ENCODE measurements around the gene C11orf98. TPM values are rescaled to one million over a fixed set of nuclear protein-coding genes. Genes with fewer than 3 reads are reported as not detected.
A peak's percentile ranks its signal among the peaks of the same experiment; 100 is the strongest.

Gene C11orf98
- total RNA-seq, 4 donors from 2014 or later: 12.5 to 53.7 (median 37.7) TPM

DNA sequence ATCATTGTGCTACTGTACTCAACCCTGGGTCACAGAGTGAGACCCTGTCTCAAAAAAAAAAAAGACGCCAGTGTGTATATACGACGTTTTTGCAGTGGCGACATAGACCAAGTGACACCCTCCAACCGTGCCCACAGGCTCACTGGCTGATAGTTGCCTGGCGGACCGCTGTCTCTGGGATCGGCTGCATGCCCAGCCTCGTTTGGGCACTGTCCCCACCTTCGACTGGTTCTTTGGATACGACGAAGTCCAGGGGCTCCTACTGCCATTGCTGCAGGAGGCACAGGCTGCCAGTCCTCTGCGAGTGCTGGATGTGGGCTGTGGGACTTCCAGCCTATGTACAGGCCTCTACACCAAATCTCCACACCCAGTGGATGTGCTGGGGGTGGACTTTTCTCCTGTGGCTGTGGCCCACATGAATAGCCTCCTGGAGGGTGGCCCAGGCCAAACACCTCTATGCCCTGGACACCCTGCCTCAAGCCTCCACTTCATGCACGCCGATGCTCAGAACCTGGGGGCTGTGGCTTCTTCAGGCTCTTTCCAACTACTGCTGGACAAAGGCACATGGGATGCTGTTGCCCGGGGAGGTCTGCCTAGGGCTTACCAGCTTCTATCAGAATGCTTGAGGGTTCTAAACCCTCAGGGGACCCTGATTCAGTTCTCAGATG is 1.4 kb upstream of the C11orf98 start:
- DNase-seq: no peak
- no peaks in the 10 kb centered on the region for H3K27me3 ChIP-seq
- H3K4me3 ChIP-seq: peak overlapping the region; percentile 55 to 77 (median 68)
- in situ Hi-C loops (cut with MboI; ENCODE audit: low pct_ligation_motif_present in 1 of 4, low pct_unique_long_range_greater_than_20kb in 1 of 4, low sequenced_read_pairs in 3 of 4): no loop called here
- H3K27ac ChIP-seq: peak overlapping the region; percentile 93 to 97 (median 94)
- H3K36me3 ChIP-seq: peaks cover 0 to 6% (median 0%) of the 10 kb centered on the region in 4 donors
- 29% methylated on average over 15 of the region's 16 CpGs; no CpG with 5 or more reads in 1 of the 2 donors for WGBS, 2 donors (ENCODE audit: low coverage in 1 of 2)
- H3K4me1 ChIP-seq: peaks cover 21 to 61% (median 48%) of the 10 kb centered on the region in 4 donors
- H3K9me3 ChIP-seq: no peaks in the 10 kb centered on the region
- no peak for TF ChIP-seq EP300 (IDR thresholded peaks at IDR 0.05; ENCODE audit: low read depth)
- no peak for TF ChIP-seq POLR2AphosphoS5 (IDR thresholded peaks at IDR 0.05)
- TF ChIP-seq, protein P1, sequence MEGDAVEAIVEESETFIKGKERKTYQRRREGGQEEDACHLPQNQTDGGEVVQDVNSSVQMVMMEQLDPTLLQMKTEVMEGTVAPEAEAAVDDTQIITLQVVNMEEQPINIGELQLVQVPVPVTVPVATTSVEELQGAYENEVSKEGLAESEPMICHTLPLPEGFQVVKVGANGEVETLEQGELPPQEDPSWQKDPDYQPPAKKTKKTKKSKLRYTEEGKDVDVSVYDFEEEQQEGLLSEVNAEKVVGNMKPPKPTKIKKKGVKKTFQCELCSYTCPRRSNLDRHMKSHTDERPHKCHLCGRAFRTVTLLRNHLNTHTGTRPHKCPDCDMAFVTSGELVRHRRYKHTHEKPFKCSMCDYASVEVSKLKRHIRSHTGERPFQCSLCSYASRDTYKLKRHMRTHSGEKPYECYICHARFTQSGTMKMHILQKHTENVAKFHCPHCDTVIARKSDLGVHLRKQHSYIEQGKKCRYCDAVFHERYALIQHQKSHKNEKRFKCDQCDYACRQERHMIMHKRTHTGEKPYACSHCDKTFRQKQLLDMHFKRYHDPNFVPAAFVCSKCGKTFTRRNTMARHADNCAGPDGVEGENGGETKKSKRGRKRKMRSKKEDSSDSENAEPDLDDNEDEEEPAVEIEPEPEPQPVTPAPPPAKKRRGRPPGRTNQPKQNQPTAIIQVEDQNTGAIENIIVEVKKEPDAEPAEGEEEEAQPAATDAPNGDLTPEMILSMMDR (IDR thresholded peaks at IDR 0.05): no peak
- no peak for TF ChIP-seq POLR2A (IDR thresholded peaks at IDR 0.05)
- intact Hi-C loops (cut with DNase I; ENCODE audit: low total_unique reads): no loop called here

DNA sequence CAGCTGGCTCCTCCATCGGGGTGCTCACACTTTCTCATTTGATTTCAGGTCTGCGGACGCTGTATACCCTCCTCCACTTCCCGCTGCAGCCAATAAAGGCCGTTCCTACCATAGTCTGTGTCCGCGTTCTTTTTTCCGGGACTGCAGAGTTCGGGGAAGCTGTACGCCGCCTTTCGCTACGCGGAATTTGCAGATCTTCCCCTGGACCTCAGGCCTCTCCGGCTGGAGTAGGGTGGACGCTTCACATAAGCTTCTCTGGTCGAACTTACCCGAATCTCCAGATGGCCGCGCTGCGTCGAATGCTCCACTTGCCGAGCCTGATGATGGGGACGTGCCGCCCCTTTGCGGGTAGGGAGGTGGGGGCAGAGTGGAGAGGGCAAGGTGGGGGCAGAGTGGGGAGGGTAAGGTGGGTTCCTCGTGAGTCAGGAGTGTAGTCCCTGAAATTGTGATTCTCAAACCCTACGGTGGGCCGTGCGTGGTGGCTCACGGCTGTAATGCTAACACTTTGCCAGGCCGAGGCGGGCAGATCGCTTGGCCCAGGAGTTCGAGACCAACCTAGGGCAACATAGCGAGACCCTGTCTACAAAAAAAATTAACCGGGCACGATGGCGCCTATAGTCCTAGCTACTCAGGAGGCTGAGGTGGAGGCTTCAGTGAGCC is 719 bp upstream of the C11orf98 start:
- H3K4me3 ChIP-seq: peak overlapping the region; percentile 55 to 77 (median 68)
- DNase-seq: peak; percentile 54
- H3K4me1 ChIP-seq: peaks cover 18 to 56% (median 43%) of the 10 kb centered on the region in 4 donors
- WGBS, 2 donors (ENCODE audit: low coverage in 1 of 2): 2% methylated on average over 39 of the region's 39 CpGs; no CpG with 5 or more reads in 1 of the 2 donors
- intact Hi-C loops (cut with DNase I; ENCODE audit: low total_unique reads) (no loop called here), in situ Hi-C loops (cut with MboI; ENCODE audit: low pct_ligation_motif_present in 1 of 4, low pct_unique_long_range_greater_than_20kb in 1 of 4, low sequenced_read_pairs in 3 of 4) (no loop called here)
- peaks cover 0 to 6% (median 0%) of the 10 kb centered on the region in 4 donors for H3K36me3 ChIP-seq
- H3K27me3 ChIP-seq: no peaks in the 10 kb centered on the region
- no peak for TF ChIP-seq POLR2A (IDR thresholded peaks at IDR 0.05)
- TF ChIP-seq, protein P1 (IDR thresholded peaks at IDR 0.05): no peak
- TF ChIP-seq EP300 (IDR thresholded peaks at IDR 0.05; ENCODE audit: low read depth): no peak
- TF ChIP-seq POLR2AphosphoS5 (IDR thresholded peaks at IDR 0.05): no peak
- H3K27ac ChIP-seq: peak overlapping the region; percentile 93 to 97 (median 94)
- H3K9me3 ChIP-seq: no peaks in the 10 kb centered on the region

DNA sequence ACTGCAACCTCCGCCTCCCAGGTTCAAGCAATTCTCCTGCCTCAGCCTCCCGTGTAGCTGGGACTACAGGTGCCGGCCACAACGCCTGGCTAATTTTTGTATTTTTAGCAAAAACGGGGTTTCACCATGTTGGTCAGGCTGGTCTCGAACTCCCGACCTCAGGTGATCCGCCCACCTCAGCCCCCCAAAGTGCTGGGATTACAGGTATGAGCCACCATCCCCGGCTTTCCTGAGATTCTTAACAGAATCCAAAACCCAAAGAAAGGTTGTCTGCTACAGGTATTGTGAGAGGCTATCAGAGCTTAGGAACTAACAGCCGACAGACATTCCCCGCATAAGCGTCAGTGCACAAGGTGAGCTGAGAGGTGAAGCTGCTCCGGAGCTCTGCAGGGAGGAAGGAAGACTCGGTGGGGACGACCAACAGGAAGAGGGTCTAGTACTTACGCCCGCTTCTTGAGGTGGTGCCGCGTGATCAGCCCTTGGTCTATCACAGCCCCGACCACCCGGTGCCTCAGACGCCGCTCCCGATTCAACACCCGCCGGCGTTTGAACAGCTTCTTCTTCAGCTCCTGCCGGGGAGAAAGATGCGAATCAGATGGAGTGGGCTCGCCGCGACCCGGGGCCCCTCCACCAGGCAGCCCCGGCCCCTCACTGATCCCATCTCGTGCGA is 470 bp downstream of the C11orf98 start:
- DNase-seq: peak; percentile 74
- TF ChIP-seq, protein P1 (IDR thresholded peaks at IDR 0.05): no peak
- TF ChIP-seq EP300 (IDR thresholded peaks at IDR 0.05; ENCODE audit: low read depth) (no peak), POLR2A (IDR thresholded peaks at IDR 0.05) (no peak), POLR2AphosphoS5 (IDR thresholded peaks at IDR 0.05) (no peak)
- Histone ChIP-seq H3K27ac (peak overlapping the region; percentile 93 to 97 (median 94)), H3K9me3 (no peaks in the 10 kb centered on the region), H3K4me1 (peaks cover 18 to 44% (median 33%) of the 10 kb centered on the region in 4 donors), H3K27me3 (no peaks in the 10 kb centered on the region), H3K4me3 (peak overlapping the region; percentile 55 to 77 (median 72)), H3K36me3 (peaks cover 0 to 6% (median 0%) of the 10 kb centered on the region in 4 donors)
- intact Hi-C loops (cut with DNase I; ENCODE audit: low total_unique reads) (no loop called here), in situ Hi-C loops (cut with MboI; ENCODE audit: low pct_ligation_motif_present in 1 of 4, low pct_unique_long_range_greater_than_20kb in 1 of 4, low sequenced_read_pairs in 3 of 4) (no loop called here)
- 1% methylated on average over 30 of the region's 36 CpGs; no CpG with 5 or more reads in 1 of the 2 donors for WGBS, 2 donors (ENCODE audit: low coverage in 1 of 2)

All from transverse colon (tissue), 4 donors.